ENCODE data around the gene BFSP1.

Gene BFSP1

GRCh38 chr20:17497821-17498580 lies 33.2 kb downstream of the BFSP1 start:
- DNase-seq (ENCODE audit: low read depth in 3 of 3), result no peak

GRCh38 chr20:17495826-17496225 lies 35.4 kb downstream of the BFSP1 start:
- DNase-seq (ENCODE audit: low read depth in 3 of 3), result no peak

- DNase-seq (ENCODE audit: low read depth in 3 of 3), result no peak
These were observed 37.0 kb downstream of the BFSP1 start for GRCh38 chr20:17494201-17494600.

GRCh38 chr20:17493173-17493572 lies 38.0 kb downstream of the BFSP1 start:
- DNase-seq (ENCODE audit: low read depth in 3 of 3), result no peak

- no peak for DNase-seq (ENCODE audit: low read depth in 3 of 3)
These were observed 39.7 kb downstream of the BFSP1 start for GRCh38 chr20:17491488-17491887.

GRCh38 chr20:17491041-17491440 lies 40.1 kb downstream of the BFSP1 start:
- DNase-seq (ENCODE audit: low read depth in 3 of 3), result no peak

GRCh38 chr20:17490501-17490900 lies 40.7 kb downstream of the BFSP1 start:
- no peak for DNase-seq (ENCODE audit: low read depth in 3 of 3)

GRCh38 chr20:17488916-17489600 lies 42.1 kb downstream of the BFSP1 start:
- no peak for DNase-seq (ENCODE audit: low read depth in 3 of 3)

GRCh38 chr20:17485017-17485416 lies 46.2 kb downstream of the BFSP1 start:
- no peak for DNase-seq (ENCODE audit: low read depth in 3 of 3)

GRCh38 chr20:17482536-17482935 lies 48.6 kb downstream of the BFSP1 start:
- no peak for DNase-seq (ENCODE audit: low read depth in 3 of 3)

- no peak for DNase-seq (ENCODE audit: low read depth in 3 of 3)
These were observed 49.5 kb downstream of the BFSP1 start for GRCh38 chr20:17481661-17482060.

- no peak for DNase-seq (ENCODE audit: low read depth in 3 of 3)
These were observed 50.5 kb downstream of the BFSP1 start for GRCh38 chr20:17480696-17481095.

GRCh38 chr20:17479063-17479657 lies 52.0 kb downstream of the BFSP1 start:
- DNase-seq (ENCODE audit: low read depth in 3 of 3), result no peak

- no peak for DNase-seq (ENCODE audit: low read depth in 3 of 3)
These were observed 57.5 kb downstream of the BFSP1 start for GRCh38 chr20:17473659-17474058.

GRCh38 chr20:17471606-17472187 lies 59.5 kb downstream of the BFSP1 start:
- DNase-seq (ENCODE audit: low read depth in 3 of 3), result no peak

GRCh38 chr20:17470973-17471372 lies 60.2 kb downstream of the BFSP1 start:
- DNase-seq (ENCODE audit: low read depth in 3 of 3), result no peak

GRCh38 chr20:17470521-17470920 lies 60.7 kb downstream of the BFSP1 start:
- no peak for DNase-seq (ENCODE audit: low read depth in 3 of 3)

- no peak for DNase-seq (ENCODE audit: low read depth in 3 of 3)
These were observed 61.7 kb downstream of the BFSP1 start for GRCh38 chr20:17469246-17470030.

GRCh38 chr20:17468073-17468840 lies 62.9 kb downstream of the BFSP1 start:
- no peak for DNase-seq (ENCODE audit: low read depth in 3 of 3)

GRCh38 chr20:17467120-17467655 lies 64.0 kb downstream of the BFSP1 start:
- no peak for DNase-seq (ENCODE audit: low read depth in 3 of 3)

GRCh38 chr20:17466641-17467040 lies 64.5 kb downstream of the BFSP1 start:
- DNase-seq (ENCODE audit: low read depth in 3 of 3), result no peak

Measured in stimulated activated CD4-positive, alpha-beta T cell treated with anti-CD3 and anti-CD28 coated beads, TNF-alpha, amount 100 ng/mL, for 24 hours (primary cell).